A673 (cell line): Measurements from ENCODE around the gene FBXL22.

Source experiments
- CTCF ChIP-seq: fragments of 300-800, 200-600 bp; sonication (generic); conservative IDR thresholded peaks from 2 replicates; pipeline ENCODE4 v1.5.1; 2017; ENCODE audit warnings: low read depth, mild to moderate bottlenecking, antibody characterized with exemption, low read length, moderate library complexity, mixed read lengths
- EZH2 ChIP-seq: fragments of 200-600 bp; sonication (generic); IDR thresholded peaks from 2 replicates; pipeline ENCODE4 v1.6.1; 2017; ENCODE audit warnings: borderline replicate concordance, low read depth, mild to moderate bottlenecking, mixed read lengths, antibody characterized with exemption, low read length; ENCODE audit not compliant: poor library complexity, severe bottlenecking

GRCh38 chr15:63638839-63639238 is 41.7 kb downstream of the FBXL22 start:
- no peak for TF ChIP-seq CTCF
- TF ChIP-seq EZH2: no peak
